Activated CD8-positive, alpha-beta memory T cell treated with anti-CD3 and anti-CD28 coated beads for 48 hours (primary cell): Measurements from ENCODE around the gene UCK1.

Experiments
- DNase-seq, 3 experiments: peaks; one replicate each; pipeline ENCODE4 v3.0.0-alpha.2; 2020; ENCODE audit warnings: low read depth in 2 of 3, low spot score in 2 of 3

Gene UCK1

DNA sequence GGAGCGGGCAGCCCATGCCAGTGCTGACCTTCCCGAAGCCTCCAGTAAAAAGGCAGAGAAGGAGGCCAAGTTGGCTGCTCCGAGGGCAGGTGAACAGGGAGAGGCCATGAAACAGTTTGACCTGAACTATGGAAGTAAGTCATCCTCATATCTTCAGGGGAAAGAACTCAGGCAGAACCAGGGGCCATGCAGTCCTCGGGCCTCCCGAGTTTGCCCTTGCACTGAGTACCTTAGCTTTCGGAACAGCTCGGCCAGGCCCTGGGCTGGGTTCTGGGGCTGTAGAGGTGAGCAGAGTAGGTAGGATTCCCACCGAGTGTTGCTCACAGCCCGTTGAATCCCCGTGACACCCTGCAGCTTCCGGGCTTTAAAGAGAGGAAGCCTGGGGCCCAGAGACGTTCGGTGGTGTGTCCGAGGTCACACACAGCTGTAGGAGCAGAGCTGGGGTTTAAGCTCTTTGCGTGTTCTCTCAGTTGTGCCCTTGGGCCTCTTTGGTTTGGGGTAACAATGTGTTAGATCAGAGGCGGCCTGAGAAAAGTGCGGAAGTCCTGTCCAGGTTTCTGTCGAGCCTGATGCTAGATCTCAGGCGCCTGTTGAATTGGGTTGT is 53.1 kb downstream of the UCK1 start:
- DNase-seq, result no peak

DNA sequence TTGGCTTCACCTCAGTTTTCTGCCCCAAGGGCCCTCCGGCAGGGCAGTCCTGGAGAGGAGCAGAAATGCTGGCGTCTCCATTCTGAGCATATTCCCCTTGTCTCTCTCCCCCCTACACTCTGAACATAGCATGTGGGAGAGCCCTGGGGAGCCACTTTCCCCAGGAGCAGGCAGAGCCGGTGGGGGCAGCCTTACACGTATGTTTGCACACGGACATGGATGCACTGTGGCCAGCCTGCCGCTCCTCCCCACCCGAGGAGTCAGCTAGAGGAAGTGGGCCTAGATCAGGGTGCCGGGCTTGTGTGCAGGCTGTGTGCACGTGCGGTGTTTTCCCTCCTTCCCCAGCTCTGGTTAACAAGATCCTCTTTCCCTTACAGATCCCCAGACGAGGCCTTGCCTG is 53.7 kb downstream of the UCK1 start:
- no peak for DNase-seq

DNA sequence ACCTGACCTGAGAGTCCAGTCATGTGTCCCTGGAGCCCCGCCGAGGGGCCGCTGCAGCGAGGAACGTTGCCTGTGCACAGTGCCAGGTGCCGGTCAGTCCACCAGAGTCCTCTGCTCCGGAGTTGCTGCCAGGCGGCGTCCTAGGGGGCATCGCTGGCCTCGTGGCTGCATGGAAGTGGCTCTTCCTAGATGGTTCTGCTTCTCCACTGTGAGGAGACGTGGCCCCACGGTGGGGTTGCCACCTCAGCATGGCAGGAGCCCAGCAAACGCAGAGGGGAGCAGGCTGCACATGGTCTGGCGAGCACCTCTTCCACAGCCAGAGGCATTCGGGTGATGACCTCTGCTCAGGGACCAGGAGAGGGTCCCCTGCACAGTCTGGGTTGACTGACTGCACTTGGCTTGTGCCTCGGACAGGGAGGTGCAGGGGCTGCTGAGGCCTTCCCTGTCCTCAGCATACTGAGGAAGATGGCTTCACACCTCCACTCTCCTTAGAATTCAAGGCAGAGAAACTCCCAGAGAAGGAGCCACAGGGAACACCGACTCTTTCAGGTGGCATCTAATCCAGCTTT is 54.2 kb downstream of the UCK1 start:
- DNase-seq, result no peak

DNA sequence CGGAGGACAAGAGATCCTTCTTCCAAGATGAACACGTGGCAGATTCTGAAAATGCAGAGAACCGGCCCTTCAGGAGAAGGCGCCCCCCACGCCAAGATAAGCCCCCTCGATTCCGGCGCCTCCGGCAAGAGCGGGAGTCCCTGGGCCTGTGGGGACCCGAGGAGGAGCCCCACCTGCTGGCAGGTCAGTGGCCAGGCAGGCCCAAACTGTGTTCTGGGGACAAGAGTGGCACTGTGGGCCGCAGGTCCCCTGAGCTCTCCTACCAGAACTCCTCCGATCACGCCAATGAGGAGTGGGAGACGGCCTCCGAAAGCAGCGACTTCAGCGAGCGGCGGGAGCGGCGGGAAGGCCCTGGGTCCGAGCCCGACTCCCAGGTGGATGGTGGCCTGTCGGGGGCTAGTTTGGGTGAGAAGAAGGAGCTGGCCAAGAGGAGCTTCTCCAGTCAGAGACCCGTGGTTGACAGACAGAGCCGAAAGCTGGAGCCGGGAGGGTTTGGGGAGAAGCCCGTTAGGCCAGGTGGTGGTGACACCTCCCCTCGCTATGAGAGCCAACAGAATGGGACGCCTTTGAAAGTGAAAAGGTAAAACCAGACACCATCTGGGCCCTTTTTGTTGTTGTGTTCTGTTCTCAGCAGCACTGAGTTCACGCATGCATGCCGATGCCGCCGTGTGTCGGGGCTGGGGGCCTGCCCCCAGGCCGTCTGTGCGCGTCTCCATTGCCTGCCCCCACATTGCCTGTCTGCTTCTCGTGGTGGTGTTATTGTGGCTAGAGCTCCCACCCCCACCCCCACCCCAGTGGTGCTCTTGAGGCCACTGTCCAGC is 54.9 kb downstream of the UCK1 start:
- no peak for DNase-seq

DNA sequence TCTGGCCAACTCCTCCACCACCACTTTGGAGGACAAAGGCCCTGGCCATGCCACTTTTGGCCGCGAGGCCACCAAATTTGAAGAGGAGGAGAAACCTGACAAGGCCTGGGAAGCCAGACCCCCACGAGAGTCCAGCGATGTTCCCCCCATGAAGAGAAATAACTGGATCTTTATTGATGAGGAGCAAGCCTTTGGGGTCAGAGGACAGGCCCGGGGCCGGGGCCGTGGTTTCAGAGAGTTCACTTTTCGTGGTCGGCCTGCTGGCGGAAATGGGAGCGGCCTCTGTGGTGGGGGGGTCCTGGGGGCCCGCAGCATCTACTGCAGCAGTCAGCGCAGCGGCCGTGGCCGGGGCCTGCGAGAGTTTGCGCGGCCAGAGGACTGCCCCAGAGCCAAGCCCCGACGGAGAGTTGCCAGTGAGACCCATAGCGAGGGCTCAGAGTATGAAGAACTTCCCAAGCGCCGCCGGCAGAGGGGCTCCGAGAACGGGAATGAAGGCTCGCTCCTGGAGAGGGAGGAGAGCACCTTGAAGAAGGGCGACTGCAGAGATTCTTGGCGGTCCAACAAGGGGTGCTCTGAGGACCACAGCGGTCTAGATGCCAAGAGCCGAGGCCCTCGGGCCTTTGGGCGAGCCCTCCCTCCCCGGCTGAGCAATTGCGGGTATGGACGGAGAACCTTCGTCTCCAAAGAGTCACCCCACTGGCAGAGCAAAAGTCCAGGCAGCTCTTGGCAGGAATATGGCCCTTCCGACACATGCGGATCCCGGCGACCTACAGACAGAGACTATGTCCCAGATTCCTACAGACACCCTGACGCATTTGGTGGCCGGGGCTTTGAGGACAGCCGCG is 55.7 kb downstream of the UCK1 start:
- DNase-seq, result no peak

DNA sequence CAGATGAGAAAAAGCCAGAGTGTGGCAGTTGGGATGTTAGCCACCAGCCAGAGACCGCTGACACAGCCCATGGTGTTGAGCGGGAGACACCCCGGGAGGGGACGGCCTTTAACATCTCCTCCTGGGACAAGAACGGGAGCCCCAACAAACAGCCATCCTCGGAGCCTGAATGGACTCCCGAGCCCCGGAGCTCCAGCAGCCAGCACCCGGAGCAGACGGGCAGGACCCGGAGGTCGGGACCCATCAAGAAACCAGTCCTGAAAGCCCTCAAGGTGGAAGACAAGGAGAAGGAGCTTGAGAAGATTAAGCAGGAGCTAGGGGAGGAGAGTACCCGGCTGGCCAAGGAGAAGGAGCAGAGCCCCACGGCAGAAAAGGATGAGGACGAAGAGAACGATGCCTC is 56.4 kb downstream of the UCK1 start:
- no peak for DNase-seq

DNA sequence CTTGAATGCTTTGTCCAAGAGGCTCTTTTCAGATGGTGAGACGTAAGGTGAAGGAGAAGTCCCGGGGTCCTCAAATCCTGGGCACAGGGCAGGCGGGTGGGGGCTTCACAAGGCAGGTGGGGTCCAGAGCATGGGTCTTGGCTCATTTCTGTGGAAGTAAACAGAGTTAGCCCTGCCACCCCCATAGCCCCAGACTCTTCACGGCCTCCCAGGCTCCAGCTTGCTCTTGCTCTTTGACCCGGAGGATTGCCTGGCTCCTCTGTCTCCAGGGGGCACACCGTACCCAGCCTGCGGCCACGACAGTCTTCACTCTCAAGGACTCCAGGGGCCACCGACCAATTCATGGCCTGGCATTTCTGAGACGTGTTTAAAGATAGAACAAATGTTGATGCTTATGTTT is 57.2 kb downstream of the UCK1 start:
- DNase-seq, result no peak
